ENCODE data around the gene NUP210L. TPM values are rescaled to one million over a fixed set of nuclear protein-coding genes. Genes with fewer than 3 reads are reported as not detected.

Gene NUP210L
- total and polyA plus RNA-seq, 2 of the 13 experiments (the other 11 are each of a cell fraction or from before 2014, with no cell fraction given): not detected

- intact Hi-C loops (cut with micrococcal nuclease; ENCODE audit: unreplicated experiment) (loop anchor here (1.0 to 10.0 kb wide), 2 partner anchors 73 to 135 kb away; partner anchors contain the start of gene HAX1), in situ Hi-C loops (cut with HindIII; ENCODE audit: extremely low pct_ligation_motif_present, low pct_unique_long_range_greater_than_20kb) (no loop called here)
- POLR2A ChIA-PET: interaction anchor here (1.0 to 2.0 kb wide), 9 partner anchors 10 to 135 kb away, joined by 3 to 9 read pairs (median 5); partner anchors contain the start of genes HAX1 and UBAP2L
- Histone ChIP-seq H3K4me2 (ENCODE audit: low read depth, low read length) (peak overlapping the region; percentile 85), H3K36me3 (replicated peaks in 1 of 2; ENCODE audit: control insufficient read depth in 1 of 2, insufficient read depth in 2 of 2, low read length in 2 of 2) (no peaks in the 10 kb centered on the region), H3K27ac (ENCODE audit: extremely low read length, insufficient read depth, low read length) (peak overlapping the region; percentile 43), H3K4me1 (ENCODE audit: insufficient read depth, low read length) (peaks cover 40% of the 10 kb centered on the region), H3K79me2 (ENCODE audit: insufficient read depth, low read length) (no peaks in the 10 kb centered on the region), H3K9ac (ENCODE audit: insufficient read depth, low read depth, low read length) (peak overlapping the region; percentile 38; the same call in 1 of the 2 replicates), H3K9me3 (ENCODE audit: low read length) (no peaks in the 10 kb centered on the region), H3K4me3 (replicated peaks in 1 of 3; ENCODE audit: insufficient read depth in 1 of 3, low read depth in 2 of 3, low read length in 3 of 3) (peak overlapping the region in 2 of 3 experiments; percentile 51 to 56; a peak in 3 of 6 replicates), H2AFZ (ENCODE audit: low read length) (peak overlapping the region; percentile 86), H3K27me3 (ENCODE audit: control insufficient read depth in 1 of 2, insufficient read depth in 2 of 2, low read length in 2 of 2) (peaks cover 0 to 3% of the 10 kb centered on the region in 2 experiments; a peak in 2 of 5 replicates), H4K20me1 (ENCODE audit: insufficient read depth, low read length) (no peaks in the 10 kb centered on the region)
- TF ChIP-seq ASH2L (IDR thresholded peaks at IDR 0.05; ENCODE audit: insufficient read length, low read depth, low read length): peak; percentile 29
- TF ChIP-seq ZGPAT (CRISPR knock-in tag; IDR thresholded peaks at IDR 0.05): peak; percentile 29; the same call in 1 of the 2 replicates
- TF ChIP-seq STAG1 (CRISPR knock-in tag; IDR thresholded peaks at IDR 0.05): peak; percentile 16; the same call in 1 of the 2 replicates
- peak; percentile 4; the same call in 1 of the 2 replicates for TF ChIP-seq GATAD1 (CRISPR knock-in tag; IDR thresholded peaks at IDR 0.05)
- TF ChIP-seq ZNF644 (CRISPR knock-in tag; IDR thresholded peaks at IDR 0.05; ENCODE audit: low read depth): no peak
- 0 out of 2 replicates have a peak, but pooled peaks have one; percentile 26 for TF ChIP-seq PHF21A (CRISPR knock-in tag; IDR thresholded peaks at IDR 0.05)
- TF ChIP-seq LCORL (IDR thresholded peaks at IDR 0.05): no peak
- TF ChIP-seq LCORL (CRISPR knock-in tag; IDR thresholded peaks at IDR 0.05): peak; percentile 51; the same call in 1 of the 2 replicates
- peak; percentile 15; the same call in 1 of the 2 replicates for TF ChIP-seq KAT8 (CRISPR knock-in tag; IDR thresholded peaks at IDR 0.05)
- TF ChIP-seq, protein P1, sequence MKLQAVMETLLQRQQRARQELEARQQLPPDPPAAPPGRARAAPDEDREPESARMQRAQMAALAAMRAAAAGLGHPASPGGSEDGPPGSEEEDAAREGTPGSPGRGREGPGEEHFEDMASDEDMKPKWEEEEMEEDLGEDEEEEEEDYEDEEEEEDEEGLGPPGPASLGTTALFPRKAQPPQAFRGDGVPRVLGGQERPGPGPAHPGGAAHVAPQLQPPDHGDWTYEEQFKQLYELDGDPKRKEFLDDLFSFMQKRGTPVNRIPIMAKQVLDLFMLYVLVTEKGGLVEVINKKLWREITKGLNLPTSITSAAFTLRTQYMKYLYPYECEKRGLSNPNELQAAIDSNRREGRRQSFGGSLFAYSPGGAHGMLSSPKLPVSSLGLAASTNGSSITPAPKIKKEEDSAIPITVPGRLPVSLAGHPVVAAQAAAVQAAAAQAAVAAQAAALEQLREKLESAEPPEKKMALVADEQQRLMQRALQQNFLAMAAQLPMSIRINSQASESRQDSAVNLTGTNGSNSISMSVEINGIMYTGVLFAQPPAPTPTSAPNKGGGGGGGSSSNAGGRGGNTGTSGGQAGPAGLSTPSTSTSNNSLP (IDR thresholded peaks at IDR 0.05; ENCODE audit: low read depth, low read length): 0 out of 2 replicates have a peak, but pooled peaks have one; percentile 2
- 0 out of 2 replicates have a peak, but pooled peaks have one; percentile 36 for TF ChIP-seq ZMYM4 (CRISPR knock-in tag; IDR thresholded peaks at IDR 0.05)
- TF ChIP-seq SMC3 (IDR thresholded peaks at IDR 0.05; ENCODE audit: low read length): peak; percentile 47
- TF ChIP-seq FOXP1 (IDR thresholded peaks at IDR 0.05): no peak
- TF ChIP-seq FOXP1 (CRISPR knock-in tag; IDR thresholded peaks at IDR 0.05): no peak
- TF ChIP-seq ONECUT2 (CRISPR knock-in tag; IDR thresholded peaks at IDR 0.05): no peak
- 0 out of 2 replicates have a peak, but pooled peaks have one; percentile 7 for TF ChIP-seq FOXA3 (CRISPR knock-in tag; IDR thresholded peaks at IDR 0.05)
- peak in 1 of 2 experiments; percentile 32; a peak in 2 of 4 replicates for TF ChIP-seq MAFK (conservative IDR thresholded peaks at IDR 0.05 in 1 of 2, IDR thresholded peaks at IDR 0.05 in 1 of 2; ENCODE audit: low read length in 2 of 2)
- no peak for TF ChIP-seq ZSCAN21 (CRISPR knock-in tag; IDR thresholded peaks at IDR 0.05; ENCODE audit: borderline replicate concordance)
- TF ChIP-seq, protein P2, sequence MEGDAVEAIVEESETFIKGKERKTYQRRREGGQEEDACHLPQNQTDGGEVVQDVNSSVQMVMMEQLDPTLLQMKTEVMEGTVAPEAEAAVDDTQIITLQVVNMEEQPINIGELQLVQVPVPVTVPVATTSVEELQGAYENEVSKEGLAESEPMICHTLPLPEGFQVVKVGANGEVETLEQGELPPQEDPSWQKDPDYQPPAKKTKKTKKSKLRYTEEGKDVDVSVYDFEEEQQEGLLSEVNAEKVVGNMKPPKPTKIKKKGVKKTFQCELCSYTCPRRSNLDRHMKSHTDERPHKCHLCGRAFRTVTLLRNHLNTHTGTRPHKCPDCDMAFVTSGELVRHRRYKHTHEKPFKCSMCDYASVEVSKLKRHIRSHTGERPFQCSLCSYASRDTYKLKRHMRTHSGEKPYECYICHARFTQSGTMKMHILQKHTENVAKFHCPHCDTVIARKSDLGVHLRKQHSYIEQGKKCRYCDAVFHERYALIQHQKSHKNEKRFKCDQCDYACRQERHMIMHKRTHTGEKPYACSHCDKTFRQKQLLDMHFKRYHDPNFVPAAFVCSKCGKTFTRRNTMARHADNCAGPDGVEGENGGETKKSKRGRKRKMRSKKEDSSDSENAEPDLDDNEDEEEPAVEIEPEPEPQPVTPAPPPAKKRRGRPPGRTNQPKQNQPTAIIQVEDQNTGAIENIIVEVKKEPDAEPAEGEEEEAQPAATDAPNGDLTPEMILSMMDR (CRISPR knock-in tag; IDR thresholded peaks at IDR 0.05): peak; percentile 47
- 0 out of 2 replicates have a peak, but pooled peaks have one; percentile 38 for TF ChIP-seq ZNF749 (CRISPR knock-in tag; IDR thresholded peaks at IDR 0.05; ENCODE audit: borderline replicate concordance)
- TF ChIP-seq ZNF501 (CRISPR knock-in tag; IDR thresholded peaks at IDR 0.05): 0 out of 2 replicates have a peak, but pooled peaks have one; percentile 43
- peak; percentile 23; the same call in 1 of the 2 replicates for TF ChIP-seq MAFF (IDR thresholded peaks at IDR 0.05; ENCODE audit: low read depth, low read length)
- 7% methylated on average over 3 of the region's 3 CpGs for WGBS (ENCODE audit: low lambda C conversion rate)
- no TSS peak for BruUV-seq (replicated peaks)
- CTCF ChIA-PET (ENCODE audit: low intra/inter-chr PET ratio, low total read pairs): interaction anchor here (1.0 to 3.2 kb wide), 4 partner anchors 14 to 146 kb away, joined by 3 to 43 read pairs (median 4); partner anchors contain the start of gene HAX1
- DNase-seq (ENCODE audit: low spot score) (peak; percentile 56), FAIRE-seq (peak; percentile 87), ATAC-seq (peak; percentile 90)
Observed at GRCh38 chr1:154199563-154199879, 44.6 kb upstream of the NUP210L start.

Data from HepG2 (cell line).